Ectodermal cell (in vitro differentiated cells): ENCODE data around the gene GPX1.
"Not testable (repeated sequence)": the region's sequence is repeated elsewhere in the genome, so short reads cannot be mapped to it uniquely, and the experiment has no call there.

Experiments used
- H3K27ac ChIP-seq: 2 replicates; pipeline ENCODE4 v1.7.0; 2013; ENCODE audit warnings: mild to moderate bottlenecking, low read depth, low read length; ENCODE audit not compliant: insufficient read depth, poor library complexity, severe bottlenecking
- H3K27me3 ChIP-seq: 2 replicates; pipeline ENCODE4 v1.7.0; 2013; ENCODE audit warnings: mild to moderate bottlenecking, low read length; ENCODE audit not compliant: insufficient read depth, control insufficient read depth, poor library complexity, severe bottlenecking
- H3K36me3 ChIP-seq: one replicate; pipeline ENCODE4 v1.7.0; 2013; ENCODE audit warnings: low read length; ENCODE audit not compliant: control insufficient read depth, insufficient read depth
- H3K4me1 ChIP-seq: one replicate; pipeline ENCODE4 v1.7.0; 2013; ENCODE audit warnings: low read length; ENCODE audit not compliant: control insufficient read depth, insufficient read depth
- H3K4me3 ChIP-seq: 2 replicates; pipeline ENCODE4 v1.7.0; 2013; ENCODE audit warnings: low read depth, low read length, control low read depth; ENCODE audit not compliant: insufficient read depth
- H3K9me3 ChIP-seq: 2 replicates; pipeline ENCODE4 v1.7.0; 2013; ENCODE audit warnings: mild to moderate bottlenecking, low read length, moderate library complexity; ENCODE audit not compliant: control insufficient read depth
- WGBS, 2 experiments: methylation state at CpG; one replicate each; pipeline ENCODE4 v1.1.7; 2013; ENCODE audit warnings: missing lambda C conversion rate in 2 of 2; 5-methylcytosine and 5-hydroxymethylcytosine counted together

Gene GPX1

DNA sequence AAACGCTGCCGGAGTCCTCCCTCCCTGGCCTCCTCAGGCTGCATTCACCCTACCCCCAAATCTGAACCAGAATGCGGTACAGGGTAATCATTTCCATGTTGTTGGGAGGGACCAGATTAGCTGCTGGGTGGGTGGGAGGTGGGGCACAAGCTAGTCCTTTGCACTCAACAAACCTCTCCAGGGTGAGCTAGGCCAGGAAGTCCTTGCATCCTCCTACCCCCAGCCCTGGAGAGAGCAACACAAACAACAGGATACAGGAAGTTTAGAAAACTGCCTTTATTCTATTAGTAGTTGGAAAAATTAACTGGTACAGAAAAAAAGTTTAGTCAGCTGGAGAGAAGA lies 702 bp upstream of the GPX1 start:
- Histone ChIP-seq H3K27ac (peak overlapping the region; percentile 89), H3K9me3 (no peaks in the 10 kb centered on the region), H3K36me3 (peaks cover 27% of the 10 kb centered on the region), H3K4me1 (peaks cover 10% of the 10 kb centered on the region), H3K27me3 (no peaks in the 10 kb centered on the region), H3K4me3 (peak overlapping the region; percentile 85)
- WGBS, 2 experiments = 53 to 73% methylated on average over 2 to 3 of the region's 3 CpGs

DNA sequence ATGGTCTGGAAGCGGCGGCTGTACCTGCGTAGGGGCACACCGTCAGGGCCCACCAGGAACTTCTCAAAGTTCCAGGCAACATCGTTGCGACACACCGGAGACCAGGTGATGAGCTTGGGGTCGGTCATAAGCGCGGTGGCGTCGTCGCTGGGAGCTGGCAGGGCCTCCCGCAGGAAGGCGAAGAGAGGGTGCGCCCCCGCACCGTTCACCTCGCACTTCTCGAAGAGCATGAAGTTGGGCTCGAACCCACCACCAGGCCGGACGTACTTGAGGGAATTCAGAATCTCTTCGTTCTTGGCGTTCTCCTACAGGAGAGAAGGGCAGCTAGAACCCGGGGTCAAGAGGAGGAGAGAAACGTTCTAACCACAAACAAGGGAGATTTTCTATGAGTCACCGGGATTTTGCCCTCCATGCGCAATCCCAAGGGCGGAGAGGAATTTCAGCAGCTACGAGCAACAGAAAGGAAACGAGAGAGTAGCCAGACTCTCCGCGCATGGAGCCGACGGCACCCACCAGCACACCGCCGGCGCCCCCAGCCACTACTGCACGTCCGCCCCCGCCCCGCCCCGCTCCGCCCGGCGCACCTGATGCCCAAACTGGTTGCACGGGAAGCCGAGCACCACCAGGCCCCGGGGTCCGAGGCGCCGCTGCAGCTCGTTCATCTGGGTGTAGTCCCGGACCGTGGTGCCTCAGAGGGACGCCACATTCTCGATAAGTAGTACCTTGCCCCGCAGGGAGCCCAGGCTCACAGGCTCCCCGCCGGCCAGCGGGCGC lies 523 bp downstream of the GPX1 start:
- 8 to 10% methylated on average over 60 to 63 of the region's 63 CpGs for WGBS, 2 experiments

DNA sequence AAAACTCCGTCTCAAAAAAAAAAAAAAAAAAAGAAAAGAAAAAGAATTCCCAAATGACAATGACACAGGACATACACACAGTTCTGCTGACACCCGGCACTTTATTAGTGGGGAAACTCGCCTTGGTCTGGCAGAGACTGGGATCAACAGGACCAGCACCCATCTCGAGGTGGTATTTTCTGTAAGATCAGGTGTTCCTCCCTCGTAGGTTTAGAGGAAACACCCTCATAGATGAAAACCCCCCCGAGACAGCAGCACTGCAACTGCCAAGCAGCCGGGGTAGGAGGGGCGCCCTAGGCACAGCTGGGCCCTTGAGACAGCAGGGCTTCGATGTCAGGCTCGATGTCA lies 1.1 kb downstream of the GPX1 start:
- 82 to 85% methylated on average over 9 to 10 of the region's 10 CpGs for WGBS, 2 experiments
- H3K36me3 ChIP-seq = peaks cover 19% of the 10 kb centered on the region
- H3K9me3 ChIP-seq, H3K27ac ChIP-seq, H3K27me3 ChIP-seq, H3K4me1 ChIP-seq: not testable (repeated sequence)
- peak overlapping the region; percentile 85 for H3K4me3 ChIP-seq

More for the DNA sequence above, 523 bp downstream of the GPX1 start:
- not testable (repeated sequence) for H3K27me3 ChIP-seq, H3K4me1 ChIP-seq, H3K9me3 ChIP-seq
- peak overlapping the region; percentile 85 for H3K4me3 ChIP-seq
- peak overlapping the region; percentile 89 for H3K27ac ChIP-seq
- peaks cover 24% of the 10 kb centered on the region for H3K36me3 ChIP-seq

DNA sequence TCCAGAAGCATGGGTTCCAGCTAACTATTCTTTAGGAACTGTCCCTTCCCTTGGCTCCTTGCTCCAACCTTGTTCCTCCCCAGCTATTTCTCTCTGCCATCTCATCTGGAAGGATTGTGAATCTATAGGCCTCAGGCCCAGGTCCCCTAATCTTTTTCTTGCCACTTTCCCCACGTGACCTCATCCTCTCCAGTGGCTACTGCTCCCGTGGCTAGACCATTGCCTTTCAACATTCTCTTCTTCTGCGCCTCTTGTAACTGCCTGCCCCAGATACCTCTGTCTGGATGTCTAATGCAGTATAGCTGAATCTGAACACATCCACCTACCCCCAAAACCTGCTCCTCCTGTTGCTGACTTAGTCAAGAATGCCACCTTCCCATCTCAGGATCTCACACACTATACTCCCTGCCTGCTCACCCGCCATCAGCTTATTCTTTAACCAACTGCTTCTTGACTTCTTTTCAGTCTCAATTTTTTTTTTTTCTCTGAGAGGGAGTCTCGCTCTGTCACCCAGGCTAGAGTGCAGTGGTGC lies 5.2 kb downstream of the GPX1 start:
- no peak overlapping the region for H3K4me3 ChIP-seq
- 92 to 93% methylated on average over 5 of the region's 5 CpGs for WGBS, 2 experiments
- no peaks in the 10 kb centered on the region for H3K9me3 ChIP-seq
- no peak overlapping the region for H3K27ac ChIP-seq
- peaks cover 4% of the 10 kb centered on the region for H3K36me3 ChIP-seq
- no peaks in the 10 kb centered on the region for H3K27me3 ChIP-seq
- H3K4me1 ChIP-seq = no peaks in the 10 kb centered on the region

DNA sequence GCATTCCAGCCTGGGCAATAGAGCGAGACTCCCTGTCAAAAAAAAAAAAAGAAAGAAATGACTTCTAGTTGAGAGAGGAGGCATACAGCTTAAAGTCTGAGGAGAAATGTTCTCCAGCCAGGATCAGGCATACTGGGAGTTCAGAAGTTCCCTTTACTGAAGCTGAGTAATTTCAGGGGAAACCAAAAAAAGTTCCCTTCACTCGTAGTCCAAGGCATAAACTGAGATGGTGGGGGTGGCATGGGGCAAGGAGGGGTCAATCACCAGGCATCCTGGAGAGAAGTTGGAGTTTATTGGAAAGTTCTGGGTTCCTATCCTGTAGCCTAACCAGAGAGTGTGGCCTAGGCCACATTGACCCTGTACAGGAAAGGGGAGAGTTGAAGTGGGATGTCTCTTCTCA lies 5.9 kb downstream of the GPX1 start:
- 92 to 97% methylated on average over 2 of the region's 2 CpGs for WGBS, 2 experiments
- no peak overlapping the region for H3K27ac ChIP-seq
- H3K9me3 ChIP-seq = no peaks in the 10 kb centered on the region
- H3K4me1 ChIP-seq = no peaks in the 10 kb centered on the region
- H3K36me3 ChIP-seq = peaks cover 4% of the 10 kb centered on the region
- no peak overlapping the region for H3K4me3 ChIP-seq
- H3K27me3 ChIP-seq = no peaks in the 10 kb centered on the region

DNA sequence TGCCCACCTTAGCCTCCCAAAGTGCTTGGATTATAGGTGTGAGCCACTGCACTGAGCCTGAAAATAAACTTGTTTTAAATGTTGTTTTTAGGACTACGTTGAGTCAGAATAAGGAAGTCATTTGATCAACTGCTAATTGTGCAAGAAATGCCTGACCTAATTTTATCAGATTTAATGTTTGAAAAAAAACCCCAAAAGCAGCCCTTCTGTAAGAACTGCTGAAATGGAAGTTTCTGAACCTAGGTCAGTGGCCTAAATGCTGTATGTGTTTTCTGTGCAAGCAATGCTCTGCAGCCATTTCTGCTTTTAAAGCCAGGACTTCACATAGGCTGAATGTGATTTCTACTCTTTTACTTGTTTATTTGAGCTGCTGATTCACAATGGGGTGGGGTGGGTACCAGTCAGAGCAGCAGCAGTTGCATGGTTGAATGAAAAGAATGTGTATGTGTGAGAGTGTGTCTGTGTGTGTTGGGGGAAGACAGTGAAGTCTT lies 6.6 kb downstream of the GPX1 start:
- Histone ChIP-seq H3K27ac (no peak overlapping the region), H3K4me1 (no peaks in the 10 kb centered on the region), H3K4me3 (no peak overlapping the region), H3K27me3 (no peaks in the 10 kb centered on the region), H3K36me3 (peaks cover 4% of the 10 kb centered on the region), H3K9me3 (no peaks in the 10 kb centered on the region)
- WGBS, 2 experiments = 77 to 88% methylated on average over 1 of the region's 1 CpG

DNA sequence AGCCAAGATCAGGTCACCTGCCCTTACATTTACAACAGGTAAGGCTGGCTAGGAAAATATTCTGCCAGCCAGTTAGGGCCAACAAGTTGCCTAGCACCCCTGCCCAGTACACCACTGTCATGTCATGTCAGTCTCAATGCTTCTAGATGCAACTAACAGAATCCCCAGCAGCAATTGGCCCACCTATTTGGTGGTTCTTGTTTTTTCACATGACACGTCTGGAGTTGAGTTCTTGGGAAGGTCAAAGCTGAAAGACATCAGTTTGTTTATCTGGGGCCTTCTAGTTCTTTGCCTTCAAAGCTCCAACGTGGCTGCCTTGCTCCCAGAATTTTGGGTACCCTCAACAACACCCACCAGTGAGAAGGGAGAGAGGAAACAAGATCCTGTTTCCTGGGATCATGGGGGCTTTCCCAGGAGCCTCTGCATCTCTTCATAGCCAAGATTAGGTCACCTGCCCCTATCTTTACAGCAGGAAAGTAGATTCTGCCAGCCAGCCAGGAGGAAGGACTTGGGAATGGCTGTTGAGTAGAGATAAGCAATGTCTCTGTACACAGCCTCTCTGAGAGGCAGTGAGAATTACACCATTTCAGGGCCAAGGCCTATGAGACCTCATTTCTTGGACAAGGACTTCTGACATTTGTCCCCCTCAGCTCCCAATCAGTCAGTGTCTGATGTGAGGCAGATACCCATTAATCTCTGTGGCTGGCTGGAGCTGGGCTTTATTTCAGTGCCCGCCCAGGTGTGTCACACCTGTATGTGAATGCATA lies 8.6 kb downstream of the GPX1 start:
- no peaks in the 10 kb centered on the region for H3K27me3 ChIP-seq
- H3K27ac ChIP-seq = no peak overlapping the region
- H3K9me3 ChIP-seq = no peaks in the 10 kb centered on the region
- H3K4me1 ChIP-seq = no peaks in the 10 kb centered on the region
- no peak overlapping the region for H3K4me3 ChIP-seq
- 76 to 87% methylated on average over 3 of the region's 3 CpGs for WGBS, 2 experiments
- H3K36me3 ChIP-seq = no peaks in the 10 kb centered on the region

DNA sequence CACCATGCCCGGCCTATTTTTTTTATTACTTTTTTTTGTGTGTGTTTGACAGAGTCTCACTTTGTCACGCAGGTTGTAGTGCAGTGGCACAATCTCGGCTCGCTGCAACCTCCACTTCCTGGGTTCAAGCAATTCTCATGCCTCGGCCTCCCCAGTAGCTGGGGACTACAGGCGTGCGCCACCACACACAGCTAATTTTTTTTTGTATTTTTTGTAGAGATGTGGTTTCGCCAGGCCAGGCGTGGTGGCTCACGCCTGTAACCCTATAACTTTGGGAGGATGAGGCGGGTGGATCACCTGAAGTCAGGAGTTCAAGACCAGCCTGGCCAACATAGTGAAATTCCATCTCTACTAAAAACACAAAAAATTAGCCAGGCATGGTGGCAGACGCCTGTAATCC lies 9.8 kb downstream of the GPX1 start:
- not testable (repeated sequence) for H3K4me3 ChIP-seq, H3K4me1 ChIP-seq, H3K27me3 ChIP-seq, H3K36me3 ChIP-seq, H3K9me3 ChIP-seq, H3K27ac ChIP-seq
- WGBS, 2 experiments = 81 to 88% methylated on average over 10 to 12 of the region's 12 CpGs

DNA sequence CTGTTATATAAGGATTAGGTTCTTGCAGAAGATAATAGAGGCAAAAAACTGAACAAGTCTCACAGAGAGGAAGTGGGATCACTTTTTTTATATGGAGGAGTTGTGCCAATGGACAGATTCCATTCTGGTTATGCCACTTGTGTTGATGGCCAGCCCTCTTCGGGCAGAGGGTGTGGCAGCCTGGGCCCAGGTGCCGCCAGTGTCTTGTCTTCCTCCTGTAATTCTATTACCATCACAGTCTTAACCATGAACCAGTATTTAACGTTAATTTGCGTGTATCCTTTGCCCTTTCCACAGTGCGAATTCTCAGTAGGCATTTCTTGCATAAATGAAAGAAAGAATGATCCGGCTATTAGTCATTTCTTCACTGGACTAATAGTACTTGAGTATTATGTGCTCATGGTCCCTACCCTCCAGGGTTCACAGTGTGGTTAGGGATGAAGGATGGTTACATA lies 11.3 kb downstream of the GPX1 start:
- H3K4me3 ChIP-seq = no peak overlapping the region
- no peaks in the 10 kb centered on the region for H3K4me1 ChIP-seq
- no peaks in the 10 kb centered on the region for H3K27me3 ChIP-seq
- H3K27ac ChIP-seq = no peak overlapping the region
- H3K9me3 ChIP-seq = no peaks in the 10 kb centered on the region
- WGBS, 2 experiments = 91 to 95% methylated on average over 6 of the region's 6 CpGs
- H3K36me3 ChIP-seq = no peaks in the 10 kb centered on the region

DNA sequence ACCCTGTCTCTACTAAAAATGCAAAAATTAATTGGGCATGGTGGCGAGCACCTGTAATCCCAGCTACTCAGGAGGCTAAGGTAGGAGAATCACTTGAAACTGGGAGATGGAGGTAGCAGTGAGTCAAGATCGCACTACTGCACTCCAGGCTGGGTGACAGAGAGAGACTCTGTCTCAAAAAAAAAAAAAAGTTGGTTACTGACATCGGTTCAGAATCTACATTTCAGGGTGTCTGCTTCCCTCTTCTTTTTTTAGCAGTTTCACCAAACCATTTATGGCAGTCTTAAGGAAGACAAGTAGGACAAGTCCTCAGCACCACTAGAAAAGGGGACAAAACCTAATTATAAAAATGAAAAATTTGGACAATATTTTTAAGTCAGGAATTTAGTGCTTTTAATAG lies 15.0 kb downstream of the GPX1 start:
- H3K9me3 ChIP-seq = no peaks in the 10 kb centered on the region
- no peaks in the 10 kb centered on the region for H3K4me1 ChIP-seq
- H3K27ac ChIP-seq = no peak overlapping the region
- H3K4me3 ChIP-seq = no peak overlapping the region
- no peaks in the 10 kb centered on the region for H3K36me3 ChIP-seq
- no peaks in the 10 kb centered on the region for H3K27me3 ChIP-seq
- WGBS, 2 experiments = 94 to 95% methylated on average over 3 of the region's 3 CpGs
